Prostate gland (tissue), 2 donors: ENCODE results near the gene THBS2.

Source experiments
- POLR2A ChIP-seq: fragments of 450-650 bp; IDR thresholded peaks from one replicate; pipeline ENCODE4 v1.6.1; 2016; ENCODE audit warnings: antibody characterized with exemption, mild to moderate bottlenecking
- POLR2AphosphoS5 ChIP-seq: sonication (generic); formaldehyde crosslinking; IDR thresholded peaks from one replicate; pipeline ENCODE4 v1.6.1; 2017; ENCODE audit warnings: antibody characterized with exemption
- TF ChIP-seq, protein P1 (sequence below), 4 experiments: fragments of 200-600 bp in 2 of 4; fragments of 450-650 bp in 2 of 4; sonication (generic) in 2 of 4; IDR thresholded peaks; 1 replicate in 3 of 4; 2 replicates in 1 of 4; pipeline ENCODE4 v1.5.1; 2016 to 2019; ENCODE audit warnings: antibody characterized with exemption in 4 of 4, mild to moderate bottlenecking in 2 of 4, moderate library complexity in 2 of 4

DNA sequence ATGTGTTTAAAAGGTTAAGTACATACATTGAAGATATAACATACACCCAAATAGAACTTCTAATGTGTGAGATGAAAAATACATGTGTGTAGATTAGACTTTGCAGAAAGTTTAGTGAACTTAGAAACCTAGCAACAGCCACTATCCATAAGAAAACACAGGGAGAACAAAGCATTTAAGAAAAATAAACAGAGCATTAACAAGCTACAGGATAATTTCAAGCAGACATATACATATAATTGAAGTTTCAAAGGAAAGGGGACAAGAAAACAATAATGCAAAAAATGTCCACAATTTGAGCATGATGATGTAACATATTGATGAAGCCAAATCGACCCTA lies 18.2 kb upstream of the THBS2 start:
- TF ChIP-seq, protein P1, sequence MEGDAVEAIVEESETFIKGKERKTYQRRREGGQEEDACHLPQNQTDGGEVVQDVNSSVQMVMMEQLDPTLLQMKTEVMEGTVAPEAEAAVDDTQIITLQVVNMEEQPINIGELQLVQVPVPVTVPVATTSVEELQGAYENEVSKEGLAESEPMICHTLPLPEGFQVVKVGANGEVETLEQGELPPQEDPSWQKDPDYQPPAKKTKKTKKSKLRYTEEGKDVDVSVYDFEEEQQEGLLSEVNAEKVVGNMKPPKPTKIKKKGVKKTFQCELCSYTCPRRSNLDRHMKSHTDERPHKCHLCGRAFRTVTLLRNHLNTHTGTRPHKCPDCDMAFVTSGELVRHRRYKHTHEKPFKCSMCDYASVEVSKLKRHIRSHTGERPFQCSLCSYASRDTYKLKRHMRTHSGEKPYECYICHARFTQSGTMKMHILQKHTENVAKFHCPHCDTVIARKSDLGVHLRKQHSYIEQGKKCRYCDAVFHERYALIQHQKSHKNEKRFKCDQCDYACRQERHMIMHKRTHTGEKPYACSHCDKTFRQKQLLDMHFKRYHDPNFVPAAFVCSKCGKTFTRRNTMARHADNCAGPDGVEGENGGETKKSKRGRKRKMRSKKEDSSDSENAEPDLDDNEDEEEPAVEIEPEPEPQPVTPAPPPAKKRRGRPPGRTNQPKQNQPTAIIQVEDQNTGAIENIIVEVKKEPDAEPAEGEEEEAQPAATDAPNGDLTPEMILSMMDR (IDR thresholded peaks at IDR 0.05): no peak
- TF ChIP-seq POLR2A (no peak), POLR2AphosphoS5 (no peak)
